IgD-negative memory B cell (primary cell): Measurements from ENCODE around the gene STX7. TPM values are rescaled to one million over a fixed set of nuclear protein-coding genes. Genes with fewer than 3 reads are reported as not detected.
"Not testable (repeated sequence)": the region's sequence is repeated elsewhere in the genome, so short reads cannot be mapped to it uniquely, and the experiment has no call there.

Source experiments
- H3K27ac Mint-ChIP-seq, 3 donors: one replicate each; pipeline ENCODE4 v1.8.0; 2020 to 2022; ENCODE audit warnings: mild to moderate bottlenecking in 3 of 3, mixed read lengths in 3 of 3, moderate library complexity in 1 of 3
- H3K27me3 Mint-ChIP-seq: one replicate; pipeline ENCODE4 v1.8.0; 2021; ENCODE audit warnings: mixed read lengths
- H3K36me3 Mint-ChIP-seq: one replicate; pipeline ENCODE4 v1.8.0; 2020; ENCODE audit warnings: mild to moderate bottlenecking, mixed read lengths
- H3K4me1 Mint-ChIP-seq, 3 donors: one replicate each; pipeline ENCODE4 v1.8.0; 2020 to 2022; ENCODE audit warnings: mixed read lengths in 3 of 3, mild to moderate bottlenecking in 1 of 3
- H3K4me3 Mint-ChIP-seq, 4 donors: one replicate each; pipeline ENCODE4 v1.8.0; 2020 to 2022; ENCODE audit warnings: mild to moderate bottlenecking in 4 of 4, mixed read lengths in 4 of 4, moderate library complexity in 3 of 4
- H3K9me3 Mint-ChIP-seq, 3 donors: one replicate each; pipeline ENCODE4 v1.8.0; 2020 to 2021; ENCODE audit warnings: mixed read lengths in 3 of 3, mild to moderate bottlenecking in 1 of 3
- polyA plus RNA-seq: library from polyadenylated mRNA; unstranded; fragments of 300-500 nt; fragmentation: Illumina TruSeq; gene quantifications from one replicate; pipeline ENCODE4 v1.2.3, GENCODE V29; 2021

Gene STX7
- 96.7 TPM for polyA plus RNA-seq

- H3K9me3 Mint-ChIP-seq: no peaks in the 10 kb centered on the region
- peaks cover 35 to 39% (median 38%) of the 10 kb centered on the region in 3 donors for H3K4me1 Mint-ChIP-seq
- H3K4me3 Mint-ChIP-seq: peak within 1 kb of the TSS; percentile 96 to 100 (median 96)
- no peaks in the 10 kb centered on the region for H3K27me3 Mint-ChIP-seq
- H3K27ac Mint-ChIP-seq: peak within 1 kb of the TSS; percentile 93 to 96 (median 94)
- H3K36me3 Mint-ChIP-seq: peaks cover 2% of the 10 kb centered on the region
Measured at GRCh38 chr6:132512638-132513632, at the start of gene STX7. STX7 (minus strand) TSS chr6:132513116; CDS start chr6:132503530, 9,586 bp downstream.

GRCh38 chr6:132560087-132560486 is 47.2 kb upstream of the STX7 start:
- H3K27me3 Mint-ChIP-seq: not testable (repeated sequence)

GRCh38 chr6:132552372-132552771 is 39.5 kb upstream of the STX7 start, which contains the start of gene TAAR8:
TAAR8 (plus strand) TSS chr6:132552672; CDS start chr6:132552693, 21 bp downstream.
- no peaks in the 10 kb centered on the region for H3K36me3 Mint-ChIP-seq
- H3K9me3 Mint-ChIP-seq: no peaks in the 10 kb centered on the region
- no peak within 1 kb of the TSS for H3K4me3 Mint-ChIP-seq
- H3K27me3 Mint-ChIP-seq: peaks cover 7% of the 10 kb centered on the region
- H3K27ac Mint-ChIP-seq: no peak within 1 kb of the TSS
- peaks cover 0 to 5% (median 0%) of the 10 kb centered on the region in 3 donors for H3K4me1 Mint-ChIP-seq

More at GRCh38 chr6:132560087-132560486, 47.2 kb upstream of the STX7 start:
- not testable (repeated sequence) for H3K27ac Mint-ChIP-seq, H3K4me3 Mint-ChIP-seq, H3K4me1 Mint-ChIP-seq, H3K9me3 Mint-ChIP-seq, H3K36me3 Mint-ChIP-seq

GRCh38 chr6:132551214-132551613 is 38.3 kb upstream of the STX7 start:
- Mint-ChIP-seq H3K4me3 (no peak overlapping the region), H3K27ac (no peak overlapping the region), H3K4me1 (peaks cover 0 to 5% (median 0%) of the 10 kb centered on the region in 3 donors), H3K36me3 (no peaks in the 10 kb centered on the region), H3K27me3 (peaks cover 7% of the 10 kb centered on the region), H3K9me3 (no peaks in the 10 kb centered on the region)

- Mint-ChIP-seq H3K9me3 (no peaks in the 10 kb centered on the region), H3K4me1 (peaks cover 0 to 5% (median 0%) of the 10 kb centered on the region in 3 donors), H3K4me3 (no peak overlapping the region), H3K27ac (no peak overlapping the region), H3K36me3 (no peaks in the 10 kb centered on the region), H3K27me3 (peaks cover 2% of the 10 kb centered on the region)
Measured at GRCh38 chr6:132548746-132549463, 36.0 kb upstream of the STX7 start.

- Mint-ChIP-seq H3K4me3 (no peak overlapping the region), H3K36me3 (no peaks in the 10 kb centered on the region), H3K27me3 (peaks cover 2% of the 10 kb centered on the region), H3K27ac (no peak overlapping the region), H3K4me1 (peaks cover 0 to 5% (median 0%) of the 10 kb centered on the region in 3 donors), H3K9me3 (no peaks in the 10 kb centered on the region)
Measured at GRCh38 chr6:132544826-132545225, 31.9 kb upstream of the STX7 start.

GRCh38 chr6:132537977-132538376 is 25.1 kb upstream of the STX7 start, which contains the start of gene TAAR9:
TAAR9 (plus strand) TSS chr6:132538277; CDS start chr6:132538290, 13 bp downstream.
- Mint-ChIP-seq H3K4me1 (peaks cover 0 to 1% (median 0%) of the 10 kb centered on the region in 3 donors), H3K9me3 (peaks cover 0 to 1% (median 0%) of the 10 kb centered on the region in 3 donors), H3K27ac (no peak within 1 kb of the TSS), H3K4me3 (no peak within 1 kb of the TSS), H3K27me3 (peaks cover 7% of the 10 kb centered on the region), H3K36me3 (no peaks in the 10 kb centered on the region)

GRCh38 chr6:132537145-132537544 is 24.2 kb upstream of the STX7 start:
- Mint-ChIP-seq H3K4me3 (no peak overlapping the region), H3K27me3 (peaks cover 7% of the 10 kb centered on the region), H3K4me1 (peaks cover 0 to 1% (median 0%) of the 10 kb centered on the region in 3 donors), H3K36me3 (no peaks in the 10 kb centered on the region), H3K9me3 (peaks cover 0 to 1% (median 0%) of the 10 kb centered on the region in 3 donors), H3K27ac (no peak overlapping the region)

GRCh38 chr6:132534546-132534945 is 21.6 kb upstream of the STX7 start:
- not testable (repeated sequence) for H3K4me1 Mint-ChIP-seq, H3K4me3 Mint-ChIP-seq, H3K27me3 Mint-ChIP-seq, H3K27ac Mint-ChIP-seq, H3K36me3 Mint-ChIP-seq, H3K9me3 Mint-ChIP-seq

- peak overlapping the region; percentile 25 to 88 (median 84) for H3K4me3 Mint-ChIP-seq
- no peak overlapping the region for H3K27ac Mint-ChIP-seq
- H3K27me3 Mint-ChIP-seq: peaks cover 2% of the 10 kb centered on the region
- peaks cover 3 to 7% (median 4%) of the 10 kb centered on the region in 3 donors for H3K4me1 Mint-ChIP-seq
- H3K9me3 Mint-ChIP-seq: peaks cover 0 to 3% (median 0%) of the 10 kb centered on the region in 3 donors
- no peaks in the 10 kb centered on the region for H3K36me3 Mint-ChIP-seq
Measured at GRCh38 chr6:132530293-132530974, 17.5 kb upstream of the STX7 start.

- no peaks in the 10 kb centered on the region for H3K36me3 Mint-ChIP-seq
- no peak overlapping the region for H3K4me3 Mint-ChIP-seq
- H3K4me1 Mint-ChIP-seq: peaks cover 3 to 7% (median 4%) of the 10 kb centered on the region in 3 donors
- peaks cover 3% of the 10 kb centered on the region for H3K27me3 Mint-ChIP-seq
- H3K27ac Mint-ChIP-seq: no peak overlapping the region
- H3K9me3 Mint-ChIP-seq: peaks cover 0 to 2% (median 0%) of the 10 kb centered on the region in 3 donors
Measured at GRCh38 chr6:132527791-132528190, 14.9 kb upstream of the STX7 start.

- H3K9me3 Mint-ChIP-seq: peaks cover 0 to 2% (median 0%) of the 10 kb centered on the region in 3 donors
Measured at GRCh38 chr6:132526461-132526860, 13.5 kb upstream of the STX7 start.

GRCh38 chr6:132525866-132526265 is 12.9 kb upstream of the STX7 start:
- Mint-ChIP-seq H3K36me3 (no peaks in the 10 kb centered on the region), H3K27ac (no peak overlapping the region), H3K27me3 (peaks cover 1% of the 10 kb centered on the region), H3K4me3 (no peak overlapping the region), H3K9me3 (peaks cover 0 to 2% (median 0%) of the 10 kb centered on the region in 3 donors), H3K4me1 (peaks cover 3 to 7% (median 4%) of the 10 kb centered on the region in 3 donors)

More at GRCh38 chr6:132526461-132526860, 13.5 kb upstream of the STX7 start:
- Mint-ChIP-seq H3K27ac (no peak overlapping the region), H3K4me1 (peaks cover 3 to 7% (median 4%) of the 10 kb centered on the region in 3 donors), H3K27me3 (peaks cover 1% of the 10 kb centered on the region), H3K4me3 (no peak overlapping the region), H3K36me3 (no peaks in the 10 kb centered on the region)

GRCh38 chr6:132524646-132525045 is 11.7 kb upstream of the STX7 start:
- no peak overlapping the region for H3K27ac Mint-ChIP-seq
- peaks cover 0 to 2% (median 0%) of the 10 kb centered on the region in 3 donors for H3K9me3 Mint-ChIP-seq
- H3K36me3 Mint-ChIP-seq: no peaks in the 10 kb centered on the region
- H3K4me3 Mint-ChIP-seq: no peak overlapping the region
- H3K27me3 Mint-ChIP-seq: peaks cover 1% of the 10 kb centered on the region
- peaks cover 0 to 7% (median 1%) of the 10 kb centered on the region in 3 donors for H3K4me1 Mint-ChIP-seq
